Gastroesophageal sphincter (tissue), 4 donors: ENCODE results near the gene CAMK1D. TPM values are rescaled to one million over a fixed set of nuclear protein-coding genes. Genes with fewer than 3 reads are reported as not detected.

ENCODE experiments used
- ATAC-seq: fragments of 150-250 bp; one replicate; pipeline ENCODE4 v1.9.1; 2016; ENCODE audit warnings: mild to moderate bottlenecking, moderate library complexity
- H3K27ac ChIP-seq, 4 donors: fragments of 200-600 bp; sonication (generic) in 3 of 4; 1 replicate in 3 of 4; 2 replicates in 1 of 4; pipeline ENCODE4 v1.5.1; 2016 to 2019
- H3K27me3 ChIP-seq: fragments of 200-600 bp; sonication (generic); one replicate; pipeline ENCODE4 v1.5.1; 2019
- H3K36me3 ChIP-seq, 2 donors: fragments of 200-600 bp; sonication (generic); one replicate each; pipeline ENCODE4 v1.5.1; 2019; ENCODE audit warnings: control low read depth in 1 of 2
- H3K4me1 ChIP-seq, 3 donors: fragments of 200-600 bp; sonication (generic); 1 replicate in 2 of 3; 2 replicates in 1 of 3; pipeline ENCODE4 v1.5.1; 2016 to 2019; ENCODE audit warnings: control low read depth in 2 of 3
- H3K4me3 ChIP-seq, 2 donors: fragments of 200-600 bp; sonication (generic); one replicate each; pipeline ENCODE4 v1.5.1; 2019; ENCODE audit warnings: mild to moderate bottlenecking in 1 of 2, moderate library complexity in 1 of 2
- H3K9me3 ChIP-seq, 3 donors: fragments of 200-600 bp; sonication (generic); one replicate each; pipeline ENCODE4 v1.5.1; 2017 to 2019; ENCODE audit warnings: control low read depth in 2 of 3
- EP300 ChIP-seq: sonication (generic); formaldehyde crosslinking; IDR thresholded peaks from one replicate; pipeline ENCODE4 v1.6.1; 2017; ENCODE audit warnings: antibody characterized with exemption, mild to moderate bottlenecking
- POLR2A ChIP-seq, 2 donors: fragments of 450-650 bp; IDR thresholded peaks; one replicate each; pipeline ENCODE4 v1.6.1; 2017; ENCODE audit warnings: antibody characterized with exemption in 2 of 2, mild to moderate bottlenecking in 2 of 2, moderate library complexity in 1 of 2
- POLR2AphosphoS5 ChIP-seq: sonication (generic); formaldehyde crosslinking; IDR thresholded peaks from one replicate; pipeline ENCODE4 v1.6.1; 2017; ENCODE audit warnings: antibody characterized with exemption
- WGBS, 2 donors: methylation state at CpG; one replicate each; pipeline ENCODE4 v1.1.5; 2018; ENCODE audit warnings: low coverage in 1 of 2; 5-methylcytosine and 5-hydroxymethylcytosine counted together
- total RNA-seq, 4 donors: library from RNA; depleted of rRNA; stranded (reverse); fragments of >200 nt; gene quantifications; one replicate each; pipeline ENCODE4 v1.1.0, GENCODE V29; 2016
- TF ChIP-seq, protein P1 (sequence below), 4 experiments: fragments of 200-600 bp in 2 of 4; fragments of 450-650 bp in 2 of 4; sonication (generic) in 1 of 4; IDR thresholded peaks; one replicate each; pipeline ENCODE4 v1.5.1; 2017 to 2019; ENCODE audit warnings: antibody characterized with exemption in 4 of 4, mild to moderate bottlenecking in 2 of 4, moderate library complexity in 2 of 4

The CAMK1D gene
- total RNA-seq, 4 donors from 2014 or later: 11.6 to 18.3 (median 15.3) TPM

DNA sequence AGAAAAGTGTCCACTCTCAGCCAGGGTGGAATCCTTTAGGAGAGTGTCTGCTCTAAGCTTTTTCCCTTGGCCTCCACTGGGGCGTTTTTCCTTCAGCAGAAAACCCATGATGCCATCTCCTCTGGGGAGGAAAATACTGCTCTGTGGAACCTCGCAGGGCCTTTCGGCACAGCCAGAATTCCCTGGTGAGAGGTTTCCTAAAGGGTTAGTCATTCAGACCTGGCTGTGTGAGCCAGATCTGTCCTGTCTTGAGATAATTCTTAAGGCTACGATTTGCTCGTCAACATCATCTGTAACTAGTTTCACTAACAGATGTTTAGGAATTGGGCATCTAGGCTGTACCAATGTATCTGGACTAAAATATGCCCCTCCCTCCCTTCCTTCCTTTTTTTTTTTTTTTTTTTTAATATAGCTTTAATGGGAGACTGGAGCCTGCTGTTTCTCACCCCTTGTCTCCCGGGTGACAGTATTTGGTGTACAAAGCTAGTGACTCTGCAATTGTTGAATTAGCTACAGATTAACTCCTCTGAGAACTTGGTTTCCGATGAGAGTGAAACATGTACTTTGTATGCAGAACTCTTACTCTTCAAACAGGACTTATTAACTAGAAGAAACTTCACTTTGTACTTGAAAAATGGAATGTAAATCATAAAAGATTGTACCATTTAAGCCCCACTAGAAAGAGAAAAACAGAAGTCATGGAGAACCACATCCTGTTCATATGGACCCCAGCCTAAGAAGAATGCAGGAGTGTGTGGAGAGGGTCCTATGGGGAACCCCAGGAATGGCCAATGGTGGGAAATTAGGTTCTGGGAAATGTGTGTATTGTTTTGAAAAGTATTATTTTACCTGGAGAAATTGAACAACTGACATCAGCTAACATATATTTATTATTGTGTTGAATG, 230.9 kb downstream of the CAMK1D start:
- no peak overlapping the region for H3K4me3 ChIP-seq
- no peaks in the 10 kb centered on the region for H3K36me3 ChIP-seq
- no peaks in the 10 kb centered on the region for H3K27me3 ChIP-seq
- TF ChIP-seq POLR2AphosphoS5 (peak; percentile 15), EP300 (no peak), POLR2A (IDR thresholded peaks at IDR 0.05) (no peak)
- TF ChIP-seq, protein P1, sequence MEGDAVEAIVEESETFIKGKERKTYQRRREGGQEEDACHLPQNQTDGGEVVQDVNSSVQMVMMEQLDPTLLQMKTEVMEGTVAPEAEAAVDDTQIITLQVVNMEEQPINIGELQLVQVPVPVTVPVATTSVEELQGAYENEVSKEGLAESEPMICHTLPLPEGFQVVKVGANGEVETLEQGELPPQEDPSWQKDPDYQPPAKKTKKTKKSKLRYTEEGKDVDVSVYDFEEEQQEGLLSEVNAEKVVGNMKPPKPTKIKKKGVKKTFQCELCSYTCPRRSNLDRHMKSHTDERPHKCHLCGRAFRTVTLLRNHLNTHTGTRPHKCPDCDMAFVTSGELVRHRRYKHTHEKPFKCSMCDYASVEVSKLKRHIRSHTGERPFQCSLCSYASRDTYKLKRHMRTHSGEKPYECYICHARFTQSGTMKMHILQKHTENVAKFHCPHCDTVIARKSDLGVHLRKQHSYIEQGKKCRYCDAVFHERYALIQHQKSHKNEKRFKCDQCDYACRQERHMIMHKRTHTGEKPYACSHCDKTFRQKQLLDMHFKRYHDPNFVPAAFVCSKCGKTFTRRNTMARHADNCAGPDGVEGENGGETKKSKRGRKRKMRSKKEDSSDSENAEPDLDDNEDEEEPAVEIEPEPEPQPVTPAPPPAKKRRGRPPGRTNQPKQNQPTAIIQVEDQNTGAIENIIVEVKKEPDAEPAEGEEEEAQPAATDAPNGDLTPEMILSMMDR (IDR thresholded peaks at IDR 0.05): no peak
- ATAC-seq: peak; percentile 77
- peaks cover 0 to 30% (median 0%) of the 10 kb centered on the region in 3 donors for H3K4me1 ChIP-seq
- no peaks in the 10 kb centered on the region for H3K9me3 ChIP-seq
- WGBS, 2 donors: 8 to 9% methylated on average over 5 to 6 of the region's 7 CpGs
- H3K27ac ChIP-seq: peak overlapping the region; percentile 60 to 72 (median 67)

DNA sequence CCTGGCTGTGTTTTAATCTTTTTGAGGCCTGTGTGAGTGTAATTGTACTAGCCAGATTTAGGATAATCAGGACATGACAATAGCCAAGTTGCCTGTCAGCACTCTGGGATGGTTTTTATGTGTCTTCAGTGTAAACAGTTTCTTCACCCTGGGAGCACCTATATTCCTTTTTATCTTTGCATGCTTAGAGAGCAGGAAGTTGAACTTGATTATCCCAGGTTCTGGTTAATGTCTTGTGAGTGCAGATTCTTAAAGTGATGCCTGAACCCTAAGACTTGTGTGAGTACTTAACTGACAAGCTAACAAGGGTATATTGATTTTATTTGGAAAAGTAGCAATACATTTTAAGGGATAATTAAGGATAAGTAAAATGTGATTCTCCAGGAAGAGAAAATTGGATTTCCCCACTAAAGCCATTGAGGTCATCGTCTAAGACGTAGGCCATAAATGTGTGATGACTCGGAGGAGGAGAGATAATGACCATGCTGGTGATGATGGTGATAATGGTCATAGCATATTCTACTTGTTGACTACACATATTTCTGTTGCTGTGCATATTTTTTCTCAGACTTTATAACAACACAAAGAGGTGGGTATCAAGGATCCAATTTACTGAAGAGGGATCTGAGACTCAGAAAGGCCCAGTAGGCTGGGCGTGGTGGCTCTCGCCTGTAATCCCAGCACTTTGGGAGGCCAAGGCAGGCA, 234.7 kb downstream of the CAMK1D start:
- no peak overlapping the region for H3K27ac ChIP-seq
- peaks cover 0 to 58% (median 3%) of the 10 kb centered on the region in 3 donors for H3K4me1 ChIP-seq
- no peaks in the 10 kb centered on the region for H3K9me3 ChIP-seq
- ATAC-seq: no peak
- H3K27me3 ChIP-seq: no peaks in the 10 kb centered on the region
- no peak for TF ChIP-seq EP300
- TF ChIP-seq POLR2AphosphoS5: no peak
- no peak for TF ChIP-seq POLR2A (IDR thresholded peaks at IDR 0.05)
- TF ChIP-seq, protein P1 (IDR thresholded peaks at IDR 0.05): no peak
- H3K4me3 ChIP-seq: no peak overlapping the region
- WGBS, 2 donors: 94 to 96% methylated on average over 3 to 5 of the region's 5 CpGs
- no peaks in the 10 kb centered on the region for H3K36me3 ChIP-seq

DNA sequence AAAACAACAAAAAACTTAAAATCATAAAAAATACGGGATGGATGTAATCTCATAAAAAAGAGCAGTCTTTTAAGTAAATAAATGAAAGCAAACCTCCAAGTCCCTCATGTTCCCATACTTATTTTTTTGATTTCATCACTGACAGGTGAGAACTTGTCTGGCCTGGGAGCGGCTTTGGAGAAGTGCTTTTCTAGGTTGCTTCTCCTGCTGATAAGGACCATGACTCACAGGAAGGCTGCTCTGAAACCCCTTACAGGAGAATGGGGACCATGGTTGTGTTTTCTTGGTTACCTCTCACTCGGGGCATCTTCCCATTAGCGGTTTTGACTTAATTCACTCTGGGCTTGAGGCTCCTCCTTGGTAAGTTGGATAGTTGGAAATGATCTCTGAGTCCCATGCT, 237.4 kb downstream of the CAMK1D start:
- WGBS, 2 donors: 83 to 85% methylated on average over 2 to 4 of the region's 4 CpGs
- no peak for ATAC-seq
- H3K4me3 ChIP-seq: no peak overlapping the region
- H3K4me1 ChIP-seq: peaks cover 0 to 68% (median 3%) of the 10 kb centered on the region in 3 donors
- H3K36me3 ChIP-seq: no peaks in the 10 kb centered on the region
- no peaks in the 10 kb centered on the region for H3K27me3 ChIP-seq
- H3K9me3 ChIP-seq: no peaks in the 10 kb centered on the region
- no peak for TF ChIP-seq EP300
- no peak for TF ChIP-seq POLR2AphosphoS5
- TF ChIP-seq, protein P1 (IDR thresholded peaks at IDR 0.05): no peak
- no peak for TF ChIP-seq POLR2A (IDR thresholded peaks at IDR 0.05)
- no peak overlapping the region for H3K27ac ChIP-seq

DNA sequence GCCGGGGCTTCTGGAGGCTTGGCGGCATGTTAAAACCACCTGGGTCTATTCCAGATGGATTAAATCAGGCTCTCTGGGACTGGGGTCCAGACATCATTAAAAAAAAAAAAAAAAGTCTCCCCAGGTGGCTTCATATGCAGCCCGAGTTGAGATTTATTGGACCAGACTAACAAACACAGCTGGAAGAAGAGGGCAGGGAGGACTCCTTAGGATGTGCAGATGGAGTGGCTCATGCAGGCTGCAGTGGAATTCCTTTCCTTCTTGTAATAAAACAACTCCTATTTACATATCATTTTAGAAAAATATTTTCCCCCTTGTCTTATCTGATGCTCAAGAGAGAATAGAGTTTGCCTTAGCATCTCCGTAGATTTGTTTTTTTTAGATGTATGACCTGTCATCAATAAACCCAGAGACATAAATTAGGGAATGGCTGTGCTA, 238.1 kb downstream of the CAMK1D start:
- Histone ChIP-seq H3K27ac (peak overlapping the region in 1 of 4 donors; percentile 13), H3K36me3 (no peaks in the 10 kb centered on the region), H3K4me1 (peaks cover 0 to 71% (median 3%) of the 10 kb centered on the region in 3 donors), H3K9me3 (no peaks in the 10 kb centered on the region), H3K4me3 (no peak overlapping the region), H3K27me3 (no peaks in the 10 kb centered on the region)
- 58 to 80% methylated on average over 2 to 4 of the region's 4 CpGs for WGBS, 2 donors
- ATAC-seq: no peak
- TF ChIP-seq, protein P1 (IDR thresholded peaks at IDR 0.05): no peak
- TF ChIP-seq EP300 (no peak), POLR2AphosphoS5 (no peak)
